Astrocyte (in vitro differentiated cells and primary cell): ENCODE measurements around the gene MANEA. TPM values are rescaled to one million over a fixed set of nuclear protein-coding genes. Genes with fewer than 3 reads are reported as not detected.

ENCODE experiments used
- DNase-seq: peaks from one replicate; pipeline ENCODE4 v3.0.0-alpha.2; 2010; ENCODE audit warnings: low read depth
- FAIRE-seq: peaks from 2 replicates; lab custom pipeline; 2011; peaks lifted over from hg19 to GRCh38; lab: Jason Lieb, UNC
- H2AFZ ChIP-seq: 2 replicates; pipeline ENCODE4 v1.6.0; 2012; ENCODE audit warnings: low read depth, low read length, inconsistent platforms
- H3K27ac ChIP-seq: 2 replicates; pipeline ENCODE4 v1.5.1; 2011; ENCODE audit warnings: low read depth, low read length, inconsistent platforms
- H3K27me3 ChIP-seq: 2 replicates; pipeline ENCODE4 v1.6.0; 2011; ENCODE audit warnings: low read length, inconsistent platforms; ENCODE audit not compliant: insufficient read depth
- H3K36me3 ChIP-seq: 2 replicates; pipeline ENCODE4 v1.5.1; 2011; ENCODE audit warnings: low read length, inconsistent platforms; ENCODE audit not compliant: insufficient read depth
- H3K4me1 ChIP-seq: 2 replicates; pipeline ENCODE4 v1.5.1; 2011; ENCODE audit warnings: low read length, inconsistent platforms; ENCODE audit not compliant: insufficient read depth
- H3K4me2 ChIP-seq: 2 replicates; pipeline ENCODE4 v1.6.0; 2012; ENCODE audit warnings: low read length, inconsistent platforms
- H3K4me3 ChIP-seq: 2 replicates; pipeline ENCODE4 v1.5.1; 2011; ENCODE audit warnings: low read depth, mild to moderate bottlenecking, low read length, inconsistent platforms; ENCODE audit not compliant: insufficient read depth
- H3K79me2 ChIP-seq: 2 replicates; pipeline ENCODE4 v1.6.0; 2012; ENCODE audit warnings: mild to moderate bottlenecking, low read length, inconsistent platforms; ENCODE audit not compliant: insufficient read depth
- H3K9ac ChIP-seq: 2 replicates; pipeline ENCODE4 v1.6.0; 2012; ENCODE audit warnings: mild to moderate bottlenecking, low read length, inconsistent platforms
- H3K9me3 ChIP-seq: 2 replicates; pipeline ENCODE4 v1.5.1; 2012; ENCODE audit warnings: low read depth, mild to moderate bottlenecking, low read length, inconsistent platforms; ENCODE audit not compliant: insufficient read depth
- H4K20me1 ChIP-seq: 2 replicates; pipeline ENCODE4 v1.6.0; 2012; ENCODE audit warnings: low read length, inconsistent platforms; ENCODE audit not compliant: insufficient read depth
- H3K27ac Mint-ChIP-seq: one replicate; pipeline ENCODE4 v1.8.0; 2021; ENCODE audit warnings: mild to moderate bottlenecking, mixed read lengths; ENCODE audit not compliant: unreplicated experiment
- H3K27me3 Mint-ChIP-seq: one replicate; pipeline ENCODE4 v1.8.0; 2021; ENCODE audit warnings: low read depth, mixed read lengths; ENCODE audit not compliant: unreplicated experiment
- H3K36me3 Mint-ChIP-seq: one replicate; pipeline ENCODE4 v1.8.0; 2021; ENCODE audit warnings: low read depth, mixed read lengths; ENCODE audit not compliant: unreplicated experiment
- H3K4me1 Mint-ChIP-seq: one replicate; pipeline ENCODE4 v1.8.0; 2021; ENCODE audit warnings: low read depth, mixed read lengths; ENCODE audit not compliant: unreplicated experiment
- H3K4me3 Mint-ChIP-seq: one replicate; pipeline ENCODE4 v1.8.0; 2021; ENCODE audit warnings: mild to moderate bottlenecking, moderate library complexity, mixed read lengths; ENCODE audit not compliant: unreplicated experiment
- H3K9me3 Mint-ChIP-seq: one replicate; pipeline ENCODE4 v1.8.0; 2021; ENCODE audit warnings: mild to moderate bottlenecking, mixed read lengths; ENCODE audit not compliant: unreplicated experiment
- EZH2 ChIP-seq: IDR thresholded peaks from 2 replicates; pipeline ENCODE4 v1.6.1; 2012; ENCODE audit warnings: mild to moderate bottlenecking, low read length, inconsistent platforms; ENCODE audit not compliant: insufficient read depth
- total RNA-seq: library from RNA; stranded (reverse); gene quantifications from 2 replicates; pipeline ENCODE4 v1.2.1, GENCODE V29; 2021
- TF ChIP-seq, protein P1 (sequence below): IDR thresholded peaks from 2 replicates; pipeline ENCODE4 v1.5.1; 2011; ENCODE audit warnings: low read depth, mild to moderate bottlenecking, inconsistent platforms, low read length, moderate library complexity; ENCODE audit not compliant: insufficient read depth

The MANEA gene
- total RNA-seq, 1 donor from 2014 or later, result 12.4 TPM

GRCh38 chr6:95636552-95637431 lies 59.5 kb downstream of the MANEA start:
- Histone ChIP-seq H3K36me3 (no peaks in the 10 kb centered on the region), H3K4me2 (no peak overlapping the region), H3K79me2 (no peaks in the 10 kb centered on the region), H3K4me1 (no peaks in the 10 kb centered on the region), H2AFZ (no peak overlapping the region), H3K4me3 (no peak overlapping the region), H3K9me3 (peaks cover 11% of the 10 kb centered on the region), H3K9ac (no peak overlapping the region), H3K27me3 (no peaks in the 10 kb centered on the region), H4K20me1 (no peaks in the 10 kb centered on the region), H3K27ac (no peak overlapping the region)
- DNase-seq, result no peak
- no peak overlapping the region for H3K27ac Mint-ChIP-seq
- FAIRE-seq, result no peak
- no peaks in the 10 kb centered on the region for H3K9me3 Mint-ChIP-seq
- H3K4me1 Mint-ChIP-seq, result no peaks in the 10 kb centered on the region
- TF ChIP-seq, protein P1, sequence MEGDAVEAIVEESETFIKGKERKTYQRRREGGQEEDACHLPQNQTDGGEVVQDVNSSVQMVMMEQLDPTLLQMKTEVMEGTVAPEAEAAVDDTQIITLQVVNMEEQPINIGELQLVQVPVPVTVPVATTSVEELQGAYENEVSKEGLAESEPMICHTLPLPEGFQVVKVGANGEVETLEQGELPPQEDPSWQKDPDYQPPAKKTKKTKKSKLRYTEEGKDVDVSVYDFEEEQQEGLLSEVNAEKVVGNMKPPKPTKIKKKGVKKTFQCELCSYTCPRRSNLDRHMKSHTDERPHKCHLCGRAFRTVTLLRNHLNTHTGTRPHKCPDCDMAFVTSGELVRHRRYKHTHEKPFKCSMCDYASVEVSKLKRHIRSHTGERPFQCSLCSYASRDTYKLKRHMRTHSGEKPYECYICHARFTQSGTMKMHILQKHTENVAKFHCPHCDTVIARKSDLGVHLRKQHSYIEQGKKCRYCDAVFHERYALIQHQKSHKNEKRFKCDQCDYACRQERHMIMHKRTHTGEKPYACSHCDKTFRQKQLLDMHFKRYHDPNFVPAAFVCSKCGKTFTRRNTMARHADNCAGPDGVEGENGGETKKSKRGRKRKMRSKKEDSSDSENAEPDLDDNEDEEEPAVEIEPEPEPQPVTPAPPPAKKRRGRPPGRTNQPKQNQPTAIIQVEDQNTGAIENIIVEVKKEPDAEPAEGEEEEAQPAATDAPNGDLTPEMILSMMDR, result no peak
- no peak for TF ChIP-seq EZH2
- H3K27me3 Mint-ChIP-seq, result no peaks in the 10 kb centered on the region
- no peaks in the 10 kb centered on the region for H3K36me3 Mint-ChIP-seq
- H3K4me3 Mint-ChIP-seq, result no peak overlapping the region

- H4K20me1 ChIP-seq, result no peaks in the 10 kb centered on the region
- H3K27me3 ChIP-seq, result no peaks in the 10 kb centered on the region
- TF ChIP-seq, protein P1, result no peak
- no peak for TF ChIP-seq EZH2
- H3K4me1 Mint-ChIP-seq, result no peaks in the 10 kb centered on the region
- DNase-seq, result no peak
- no peak overlapping the region for H3K27ac Mint-ChIP-seq
- H2AFZ ChIP-seq, result no peak overlapping the region
- H3K9me3 ChIP-seq, result no peaks in the 10 kb centered on the region
- no peaks in the 10 kb centered on the region for H3K36me3 Mint-ChIP-seq
- H3K79me2 ChIP-seq, result no peaks in the 10 kb centered on the region
- no peaks in the 10 kb centered on the region for H3K4me1 ChIP-seq
- no peak for FAIRE-seq
- no peaks in the 10 kb centered on the region for H3K27me3 Mint-ChIP-seq
- H3K36me3 ChIP-seq, result no peaks in the 10 kb centered on the region
- H3K9ac ChIP-seq, result no peak overlapping the region
- H3K4me2 ChIP-seq, result no peak overlapping the region
- peaks cover 2% of the 10 kb centered on the region for H3K9me3 Mint-ChIP-seq
- H3K4me3 Mint-ChIP-seq, result no peak overlapping the region
- no peak overlapping the region for H3K4me3 ChIP-seq
- H3K27ac ChIP-seq, result no peak overlapping the region
Measured at GRCh38 chr6:95648636-95649035, 71.3 kb downstream of the MANEA start.

GRCh38 chr6:95649451-95649850 lies 72.1 kb downstream of the MANEA start:
- no peak overlapping the region for H3K27ac Mint-ChIP-seq

More at GRCh38 chr6:95649451-95649850, 72.1 kb downstream of the MANEA start:
- Mint-ChIP-seq H3K36me3 (no peaks in the 10 kb centered on the region), H3K4me3 (no peak overlapping the region), H3K27me3 (no peaks in the 10 kb centered on the region), H3K9me3 (peaks cover 2% of the 10 kb centered on the region), H3K4me1 (no peaks in the 10 kb centered on the region)
- no peak for DNase-seq
- no peak for TF ChIP-seq EZH2
- TF ChIP-seq, protein P1, result no peak
- Histone ChIP-seq H3K4me1 (no peaks in the 10 kb centered on the region), H4K20me1 (no peaks in the 10 kb centered on the region), H2AFZ (no peak overlapping the region), H3K9ac (no peak overlapping the region), H3K79me2 (no peaks in the 10 kb centered on the region), H3K36me3 (no peaks in the 10 kb centered on the region), H3K4me3 (no peak overlapping the region), H3K27ac (no peak overlapping the region), H3K4me2 (no peak overlapping the region), H3K27me3 (no peaks in the 10 kb centered on the region), H3K9me3 (no peaks in the 10 kb centered on the region)
- no peak for FAIRE-seq
